CD4-positive, alpha-beta memory T cell (primary cell): ENCODE results near the gene SMYD3. TPM values are rescaled to one million over a fixed set of nuclear protein-coding genes. Genes with fewer than 3 reads are reported as not detected.
"Not testable (repeated sequence)": the region's sequence is repeated elsewhere in the genome, so short reads cannot be mapped to it uniquely, and the experiment has no call there.

Experiments used
- CTCF ChIA-PET: fragments of 350-600 bp; sonication (Branson Sonifier 250); formaldehyde crosslinking; loops from one replicate; lab custom pipeline; 2021; ENCODE audit warnings: inconsistent platforms; ENCODE audit not compliant: partially characterized antibody; lab: Charles Lee
- POLR2A ChIA-PET: fragments of 350-600 bp; sonication (Branson Sonifier 250); formaldehyde crosslinking; loops from one replicate; lab custom pipeline; 2021; ENCODE audit not compliant: partially characterized antibody; lab: Charles Lee
- DNase-seq, 5 donors: peaks; one replicate each; pipeline versions ENCODE4 v3.0.0 to v3.0.0-alpha.2; 2020 to 2022; ENCODE audit warnings: mixed read lengths in 1 of 5
- H3K27ac ChIP-seq: one replicate; pipeline ENCODE4 v1.7.0; 2013; ENCODE audit warnings: low read depth, low read length
- H3K27me3 ChIP-seq: 2 replicates; pipeline ENCODE4 v1.7.0; 2013; ENCODE audit warnings: mild to moderate bottlenecking, low read length, moderate library complexity; ENCODE audit not compliant: insufficient read depth
- H3K36me3 ChIP-seq: 2 replicates; pipeline ENCODE4 v1.7.0; 2013; ENCODE audit warnings: mild to moderate bottlenecking, low read length, moderate library complexity; ENCODE audit not compliant: insufficient read depth
- H3K4me1 ChIP-seq: 2 replicates; pipeline ENCODE4 v1.7.0; 2013; ENCODE audit warnings: mild to moderate bottlenecking, low read length, moderate library complexity; ENCODE audit not compliant: insufficient read depth
- H3K4me3 ChIP-seq, 2 donors: one replicate each; pipeline ENCODE4 v1.7.0; 2013; ENCODE audit warnings: low read length in 2 of 2, mild to moderate bottlenecking in 1 of 2
- H3K9me3 ChIP-seq, 2 donors: one replicate each; pipeline ENCODE4 v1.7.0; 2013; ENCODE audit warnings: low read length in 2 of 2, control low read depth in 1 of 2; ENCODE audit not compliant: control insufficient read depth in 1 of 2
- H3K27ac Mint-ChIP-seq, 7 donors: one replicate each; pipeline ENCODE4 v1.8.0; 2020 to 2021; ENCODE audit warnings: mixed read lengths in 7 of 7, mild to moderate bottlenecking in 6 of 7, inconsistent platforms in 3 of 7, moderate library complexity in 3 of 7
- H3K27me3 Mint-ChIP-seq, 2 donors: one replicate each; pipeline ENCODE4 v1.8.0; 2020 to 2021; ENCODE audit warnings: mixed read lengths in 2 of 2
- H3K36me3 Mint-ChIP-seq, 2 donors: one replicate each; pipeline ENCODE4 v1.8.0; 2020 to 2021; ENCODE audit warnings: mixed read lengths in 2 of 2, inconsistent platforms in 1 of 2, mild to moderate bottlenecking in 1 of 2
- H3K4me1 Mint-ChIP-seq, 4 donors: one replicate each; pipeline ENCODE4 v1.8.0; 2020 to 2021; ENCODE audit warnings: mixed read lengths in 4 of 4, mild to moderate bottlenecking in 1 of 4
- H3K4me3 Mint-ChIP-seq, 8 donors: one replicate each; pipeline ENCODE4 v1.8.0; 2020 to 2021; ENCODE audit warnings: mixed read lengths in 8 of 8, mild to moderate bottlenecking in 7 of 8, moderate library complexity in 6 of 8, inconsistent platforms in 3 of 8
- H3K9me3 Mint-ChIP-seq, 8 donors: one replicate each; pipeline ENCODE4 v1.8.0; 2020 to 2021; ENCODE audit warnings: mixed read lengths in 8 of 8, mild to moderate bottlenecking in 5 of 8, inconsistent platforms in 3 of 8, moderate library complexity in 1 of 8
- intact Hi-C: fragments of 100-400 bp; cut with micrococcal nuclease; formaldehyde crosslinking; loops from one replicate; pipeline ENCODE4 v1.15.1; 2023
- polyA plus RNA-seq, 2 donors: library from polyadenylated mRNA; unstranded; fragments of 300-500 nt; fragmentation: Illumina TruSeq; gene quantifications; one replicate each; pipeline ENCODE4 v1.2.3, GENCODE V29; 2021
- total RNA-seq, 2 experiments: library from RNA; stranded (reverse); gene quantifications; one replicate each; pipeline ENCODE4 v1.2.3, GENCODE V29; 2021

SMYD3 gene
- total and polyA plus RNA-seq, 4 experiments from 2014 or later: 19.5 to 28.9 (median 22.9) TPM

- ChIA-PET CTCF (no interaction called here), POLR2A (no interaction called here)
- peaks cover 0 to 1% of the 10 kb centered on the region in 2 donors for H3K27me3 Mint-ChIP-seq
These were observed 791.1 kb downstream of the SMYD3 start for GRCh38 chr1:245715970-245716369.

GRCh38 chr1:245715291-245715701 lies 791.8 kb downstream of the SMYD3 start:
- no peaks in the 10 kb centered on the region for H3K27me3 ChIP-seq
- Mint-ChIP-seq H3K4me3 (no peak overlapping the region), H3K9me3 (peaks cover 0 to 7% (median 2%) of the 10 kb centered on the region in 8 donors), H3K27me3 (peaks cover 0 to 1% of the 10 kb centered on the region in 2 donors), H3K36me3 (no peaks in the 10 kb centered on the region), H3K4me1 (no peaks in the 10 kb centered on the region), H3K27ac (no peak overlapping the region)
- H3K4me3 ChIP-seq: no peak overlapping the region
- H3K4me1 ChIP-seq: no peaks in the 10 kb centered on the region
- no peaks in the 10 kb centered on the region for H3K9me3 ChIP-seq
- intact Hi-C loops: no loop called here
- no peaks in the 10 kb centered on the region for H3K36me3 ChIP-seq
- POLR2A ChIA-PET: no interaction called here
- H3K27ac ChIP-seq: no peak overlapping the region
- CTCF ChIA-PET: no interaction called here
- no peak for DNase-seq

More at GRCh38 chr1:245715970-245716369, 791.1 kb downstream of the SMYD3 start:
- no peak overlapping the region for H3K27ac Mint-ChIP-seq
- no peaks in the 10 kb centered on the region for H3K4me1 ChIP-seq
- no peak overlapping the region for H3K27ac ChIP-seq
- no peak overlapping the region for H3K4me3 Mint-ChIP-seq
- DNase-seq: no peak
- no peak overlapping the region for H3K4me3 ChIP-seq
- intact Hi-C loops: no loop called here
- H3K9me3 ChIP-seq: no peaks in the 10 kb centered on the region
- H3K27me3 ChIP-seq: no peaks in the 10 kb centered on the region
- H3K36me3 Mint-ChIP-seq: no peaks in the 10 kb centered on the region
- no peaks in the 10 kb centered on the region for H3K36me3 ChIP-seq
- no peaks in the 10 kb centered on the region for H3K4me1 Mint-ChIP-seq
- peaks cover 0 to 7% (median 3%) of the 10 kb centered on the region in 8 donors for H3K9me3 Mint-ChIP-seq

GRCh38 chr1:245714027-245714426 lies 793.1 kb downstream of the SMYD3 start:
- H3K4me3 Mint-ChIP-seq, H3K36me3 Mint-ChIP-seq, intact Hi-C loops: not testable (repeated sequence)

GRCh38 chr1:245710961-245711903 lies 795.8 kb downstream of the SMYD3 start:
- Mint-ChIP-seq H3K4me1 (no peaks in the 10 kb centered on the region), H3K9me3 (peaks cover 0 to 4% (median 0%) of the 10 kb centered on the region in 8 donors), H3K36me3 (no peaks in the 10 kb centered on the region), H3K27me3 (peaks cover 1 to 2% of the 10 kb centered on the region in 2 donors), H3K4me3 (no peak overlapping the region), H3K27ac (no peak overlapping the region)
- no peaks in the 10 kb centered on the region for H3K27me3 ChIP-seq
- CTCF ChIA-PET: no interaction called here
- no peak overlapping the region for H3K27ac ChIP-seq
- no peaks in the 10 kb centered on the region for H3K9me3 ChIP-seq
- POLR2A ChIA-PET: no interaction called here
- intact Hi-C loops: no loop called here
- no peaks in the 10 kb centered on the region for H3K4me1 ChIP-seq
- H3K4me3 ChIP-seq: no peak overlapping the region
- DNase-seq: no peak
- H3K36me3 ChIP-seq: no peaks in the 10 kb centered on the region

More at GRCh38 chr1:245714027-245714426, 793.1 kb downstream of the SMYD3 start:
- H3K4me3 ChIP-seq, H3K9me3 ChIP-seq, H3K27ac Mint-ChIP-seq, H3K27ac ChIP-seq, DNase-seq, H3K4me1 ChIP-seq, H3K9me3 Mint-ChIP-seq, H3K36me3 ChIP-seq, H3K4me1 Mint-ChIP-seq, POLR2A ChIA-PET, H3K27me3 Mint-ChIP-seq, H3K27me3 ChIP-seq: not testable (repeated sequence)
- CTCF ChIA-PET: interaction anchor here (0.6 to 1.0 kb wide), 2 partner anchors 9 to 482 kb away, joined by 3 read pairs; no protein-coding TSS in a partner anchor

GRCh38 chr1:245707941-245708340 lies 799.1 kb downstream of the SMYD3 start:
- Mint-ChIP-seq H3K27ac (no peak overlapping the region), H3K4me3 (no peak overlapping the region), H3K9me3 (peaks cover 0 to 9% (median under 1%) of the 10 kb centered on the region in 8 donors), H3K27me3 (peaks cover 0 to 2% of the 10 kb centered on the region in 2 donors), H3K36me3 (no peaks in the 10 kb centered on the region), H3K4me1 (no peaks in the 10 kb centered on the region)
- Histone ChIP-seq H3K27me3 (no peaks in the 10 kb centered on the region), H3K27ac (no peak overlapping the region), H3K4me1 (no peaks in the 10 kb centered on the region), H3K4me3 (no peak overlapping the region), H3K9me3 (no peaks in the 10 kb centered on the region), H3K36me3 (no peaks in the 10 kb centered on the region)
- POLR2A ChIA-PET: no interaction called here
- no peak for DNase-seq
- CTCF ChIA-PET: no interaction called here
- intact Hi-C loops: no loop called here

GRCh38 chr1:245704765-245705164 lies 802.3 kb downstream of the SMYD3 start:
- Histone ChIP-seq H3K27me3 (no peaks in the 10 kb centered on the region), H3K27ac (no peak overlapping the region), H3K4me1 (no peaks in the 10 kb centered on the region), H3K4me3 (no peak overlapping the region), H3K36me3 (no peaks in the 10 kb centered on the region), H3K9me3 (no peaks in the 10 kb centered on the region)
- H3K27me3 Mint-ChIP-seq: no peaks in the 10 kb centered on the region
- H3K9me3 Mint-ChIP-seq: peaks cover 0 to 9% (median 5%) of the 10 kb centered on the region in 8 donors
- no peak overlapping the region for H3K4me3 Mint-ChIP-seq
- no peaks in the 10 kb centered on the region for H3K4me1 Mint-ChIP-seq
- H3K36me3 Mint-ChIP-seq: no peaks in the 10 kb centered on the region
- H3K27ac Mint-ChIP-seq: no peak overlapping the region
- DNase-seq: no peak
- ChIA-PET POLR2A (no interaction called here), CTCF (interaction anchor here (1.5 kb wide), 1 partner anchor 9 kb away, joined by 3 read pairs; no protein-coding TSS in a partner anchor)
- intact Hi-C loops: no loop called here

- Histone ChIP-seq H3K36me3 (no peaks in the 10 kb centered on the region), H3K4me1 (no peaks in the 10 kb centered on the region), H3K27ac (no peak overlapping the region), H3K4me3 (no peak overlapping the region), H3K27me3 (no peaks in the 10 kb centered on the region), H3K9me3 (no peaks in the 10 kb centered on the region)
- ChIA-PET CTCF (interaction anchor here (1.5 kb wide), 1 partner anchor 10 kb away, joined by 3 read pairs; no protein-coding TSS in a partner anchor), POLR2A (no interaction called here)
- intact Hi-C loops: no loop called here
- no peak overlapping the region for H3K27ac Mint-ChIP-seq
- no peaks in the 10 kb centered on the region for H3K27me3 Mint-ChIP-seq
- H3K4me1 Mint-ChIP-seq: no peaks in the 10 kb centered on the region
- no peak overlapping the region for H3K4me3 Mint-ChIP-seq
- H3K9me3 Mint-ChIP-seq: peaks cover 0 to 9% (median 5%) of the 10 kb centered on the region in 8 donors
- no peaks in the 10 kb centered on the region for H3K36me3 Mint-ChIP-seq
- no peak for DNase-seq
These were observed 802.7 kb downstream of the SMYD3 start for GRCh38 chr1:245704341-245704740.
